ENCODE measurements around the gene RTN4R. TPM values are rescaled to one million over a fixed set of nuclear protein-coding genes. Genes with fewer than 3 reads are reported as not detected.

The RTN4R gene
- total and polyA plus RNA-seq, 9 of the 15 experiments (the other 6 are each of a cell fraction or from before 2014, with no cell fraction given): 0.04 to 2.8 (median 1.4) TPM; not detected in 3

GRCh38 chr22:20302438-20303228 is 34.5 kb upstream of the RTN4R start:
- no TSS peak for BruUV-seq (replicated peaks)
- WGBS (ENCODE audit: insufficient coverage, low coverage, missing lambda C conversion rate): 3% methylated on average over 13 of the region's 13 CpGs
- TF ChIP-seq, protein P1, sequence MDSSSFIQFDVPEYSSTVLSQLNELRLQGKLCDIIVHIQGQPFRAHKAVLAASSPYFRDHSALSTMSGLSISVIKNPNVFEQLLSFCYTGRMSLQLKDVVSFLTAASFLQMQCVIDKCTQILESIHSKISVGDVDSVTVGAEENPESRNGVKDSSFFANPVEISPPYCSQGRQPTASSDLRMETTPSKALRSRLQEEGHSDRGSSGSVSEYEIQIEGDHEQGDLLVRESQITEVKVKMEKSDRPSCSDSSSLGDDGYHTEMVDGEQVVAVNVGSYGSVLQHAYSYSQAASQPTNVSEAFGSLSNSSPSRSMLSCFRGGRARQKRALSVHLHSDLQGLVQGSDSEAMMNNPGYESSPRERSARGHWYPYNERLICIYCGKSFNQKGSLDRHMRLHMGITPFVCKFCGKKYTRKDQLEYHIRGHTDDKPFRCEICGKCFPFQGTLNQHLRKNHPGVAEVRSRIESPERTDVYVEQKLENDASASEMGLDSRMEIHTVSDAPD (CRISPR knock-in tag; IDR thresholded peaks at IDR 0.05): no peak
- TF ChIP-seq HEY1 (CRISPR knock-in tag; IDR thresholded peaks at IDR 0.05; ENCODE audit: borderline replicate concordance): no peak
- TF ChIP-seq, protein P2, sequence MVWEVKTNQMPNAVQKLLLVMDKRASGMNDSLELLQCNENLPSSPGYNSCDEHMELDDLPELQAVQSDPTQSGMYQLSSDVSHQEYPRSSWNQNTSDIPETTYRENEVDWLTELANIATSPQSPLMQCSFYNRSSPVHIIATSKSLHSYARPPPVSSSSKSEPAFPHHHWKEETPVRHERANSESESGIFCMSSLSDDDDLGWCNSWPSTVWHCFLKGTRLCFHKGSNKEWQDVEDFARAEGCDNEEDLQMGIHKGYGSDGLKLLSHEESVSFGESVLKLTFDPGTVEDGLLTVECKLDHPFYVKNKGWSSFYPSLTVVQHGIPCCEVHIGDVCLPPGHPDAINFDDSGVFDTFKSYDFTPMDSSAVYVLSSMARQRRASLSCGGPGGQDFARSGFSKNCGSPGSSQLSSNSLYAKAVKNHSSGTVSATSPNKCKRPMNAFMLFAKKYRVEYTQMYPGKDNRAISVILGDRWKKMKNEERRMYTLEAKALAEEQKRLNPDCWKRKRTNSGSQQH (CRISPR knock-in tag; IDR thresholded peaks at IDR 0.05): peak; percentile 51; the same call in 1 of the 2 replicates
- no peak for TF ChIP-seq SIN3A (IDR thresholded peaks at IDR 0.05; ENCODE audit: borderline replicate concordance in 2 of 2, control insufficient read depth in 1 of 2, low read depth in 2 of 2, low read length in 2 of 2)
- peak; percentile 42; the same call in 1 of the 2 replicates for TF ChIP-seq ZNF277 (CRISPR knock-in tag; IDR thresholded peaks at IDR 0.05; ENCODE audit: borderline replicate concordance)
- TF ChIP-seq TEAD4 (IDR thresholded peaks at IDR 0.05; ENCODE audit: low read length): no peak
- 0 out of 2 replicates have a peak, but pooled peaks have one; percentile 40 for TF ChIP-seq TEAD4 (CRISPR knock-in tag; IDR thresholded peaks at IDR 0.05; ENCODE audit: borderline replicate concordance)
- TF ChIP-seq FOXA3 (CRISPR knock-in tag; conservative IDR thresholded peaks at IDR 0.05 in 1 of 2, IDR thresholded peaks at IDR 0.05 in 1 of 2): peak in 1 of 2 experiments; percentile 18; a peak in 1 of 4 replicates
- no peak for TF ChIP-seq HNRNPH1 (optimal IDR thresholded peaks at IDR 0.05; ENCODE audit: low read depth, low read length)
- TF ChIP-seq BMI1 (IDR thresholded peaks at IDR 0.05; ENCODE audit: low read length): no peak
- TF ChIP-seq PHF21A (IDR thresholded peaks at IDR 0.05; ENCODE audit: borderline replicate concordance, low read depth): no peak
- TF ChIP-seq, protein P3, sequence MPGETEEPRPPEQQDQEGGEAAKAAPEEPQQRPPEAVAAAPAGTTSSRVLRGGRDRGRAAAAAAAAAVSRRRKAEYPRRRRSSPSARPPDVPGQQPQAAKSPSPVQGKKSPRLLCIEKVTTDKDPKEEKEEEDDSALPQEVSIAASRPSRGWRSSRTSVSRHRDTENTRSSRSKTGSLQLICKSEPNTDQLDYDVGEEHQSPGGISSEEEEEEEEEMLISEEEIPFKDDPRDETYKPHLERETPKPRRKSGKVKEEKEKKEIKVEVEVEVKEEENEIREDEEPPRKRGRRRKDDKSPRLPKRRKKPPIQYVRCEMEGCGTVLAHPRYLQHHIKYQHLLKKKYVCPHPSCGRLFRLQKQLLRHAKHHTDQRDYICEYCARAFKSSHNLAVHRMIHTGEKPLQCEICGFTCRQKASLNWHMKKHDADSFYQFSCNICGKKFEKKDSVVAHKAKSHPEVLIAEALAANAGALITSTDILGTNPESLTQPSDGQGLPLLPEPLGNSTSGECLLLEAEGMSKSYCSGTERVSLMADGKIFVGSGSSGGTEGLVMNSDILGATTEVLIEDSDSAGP (CRISPR knock-in tag; IDR thresholded peaks at IDR 0.05): no peak
- TF ChIP-seq E2F3 (CRISPR knock-in tag; IDR thresholded peaks at IDR 0.05): peak; percentile 72; the same call in 1 of the 2 replicates
- TF ChIP-seq ZFP36 (IDR thresholded peaks at IDR 0.05; ENCODE audit: low read depth, low read length, partially characterized antibody): no peak

More at GRCh38 chr22:20302438-20303228, 34.5 kb upstream of the RTN4R start:
- Histone ChIP-seq H3K4me1 (replicated peaks in 1 of 2; ENCODE audit: control insufficient read depth in 2 of 2, insufficient read depth in 2 of 2, low read length in 2 of 2) (peaks cover 8 to 45% of the 10 kb centered on the region in 2 experiments), H3K9me3 (replicated peaks; ENCODE audit: control insufficient read depth, insufficient read depth, low read depth, low read length) (no peaks in the 10 kb centered on the region), H3K4me2 (ENCODE audit: insufficient read depth, low read length) (no peak overlapping the region), H3K27me3 (ENCODE audit: control insufficient read depth in 2 of 2, insufficient read depth in 2 of 2, low read length in 2 of 2) (peaks cover 54 to 83% of the 10 kb centered on the region in 2 experiments), H3K79me2 (ENCODE audit: control insufficient read depth, insufficient read depth, low read length) (no peaks in the 10 kb centered on the region), H3K27ac (ENCODE audit: extremely low read depth, low read depth, low read length) (no peak overlapping the region), H3K36me3 (ENCODE audit: control insufficient read depth, insufficient read depth, low read length) (no peaks in the 10 kb centered on the region), H3K9me1 (ENCODE audit: control insufficient read depth, insufficient read depth, low read length) (peaks cover 12% of the 10 kb centered on the region), H4K20me1 (replicated peaks; ENCODE audit: control insufficient read depth, insufficient read depth, low read length) (peaks cover 24% of the 10 kb centered on the region), H2AFZ (ENCODE audit: low read depth, low read length) (no peak overlapping the region), H3K4me3 (no peak overlapping the region), H3K9ac (ENCODE audit: insufficient read depth in 1 of 2, low read depth in 2 of 2, low read length in 2 of 2) (peak overlapping the region in 1 of 2 experiments; percentile 63; a peak in 2 of 4 replicates)
- in situ Hi-C loops (cut with MboI) (loop anchor here (25.0 kb wide), 1 partner anchor 1890 kb away; no protein-coding TSS in a partner anchor), intact Hi-C loops (cut with micrococcal nuclease) (no loop called here)
- ChIA-PET POLR2A (interaction anchor here (0.6 to 1.9 kb wide), 5 partner anchors 10 to 572 kb away, joined by 3 to 9 read pairs (median 4); partner anchors contain the start of gene DGCR6L), CTCF (ENCODE audit: low intra/inter-chr PET ratio) (interaction anchor here (0.6 kb wide), 1 partner anchor 225 kb away, joined by 3 read pairs; no protein-coding TSS in a partner anchor)
- ATAC-seq: no peak
- FAIRE-seq: no peak
- DNase-seq (ENCODE audit: extremely low read depth in 1 of 4, low spot score in 3 of 4): peak in 2 of 4 experiments; percentile 29 to 35

All from K562 (cell line).